Ovary (tissue), 3 donors: ENCODE results near the gene ZNF263.

ENCODE experiments used
- CTCF ChIP-seq, 3 donors: fragments of 450-650 bp in 2 of 3; fragments of 200-600 bp in 1 of 3; IDR thresholded peaks; one replicate each; pipeline versions ENCODE4 v1.5.1 to v1.8.0; 2016 to 2022; ENCODE audit warnings: antibody characterized with exemption in 3 of 3, mild to moderate bottlenecking in 1 of 3
- EP300 ChIP-seq: sonication (generic); formaldehyde crosslinking; IDR thresholded peaks from one replicate; pipeline ENCODE4 v1.6.1; 2017; ENCODE audit warnings: antibody characterized with exemption
- donor health status: DM: no; HTN: no; CAD: no.

- no peak for TF ChIP-seq EP300
- TF ChIP-seq CTCF (IDR thresholded peaks at IDR 0.05): no peak
Measured at GRCh38 chr16:3246002-3246401, 37.3 kb upstream of the ZNF263 start.
